Lower leg skin (tissue), 4 donors: ENCODE data around the gene ANGPT4. TPM values are rescaled to one million over a fixed set of nuclear protein-coding genes. Genes with fewer than 3 reads are reported as not detected.

Experiments used
- DNase-seq, 2 donors: peaks; one replicate each; pipeline ENCODE4 v3.0.0-alpha.2; 2019; ENCODE audit warnings: low spot score in 2 of 2
- H3K4me3 ChIP-seq: fragments of 200-600 bp; sonication (generic); 2 replicates; pipeline ENCODE4 v1.5.1; 2017; ENCODE audit warnings: mild to moderate bottlenecking, low read depth; ENCODE audit not compliant: poor library complexity, severe bottlenecking
- CTCF ChIP-seq, 3 donors: fragments of 450-650 bp; IDR thresholded peaks; one replicate each; pipeline ENCODE4 v1.5.1; 2016; ENCODE audit warnings: antibody characterized with exemption in 3 of 3, mild to moderate bottlenecking in 3 of 3, moderate library complexity in 2 of 3
- POLR2A ChIP-seq, 2 donors: fragments of 450-650 bp; IDR thresholded peaks; one replicate each; pipeline ENCODE4 v1.6.1; 2016 to 2017; ENCODE audit warnings: antibody characterized with exemption in 2 of 2, mild to moderate bottlenecking in 1 of 2, moderate library complexity in 1 of 2
- WGBS, 2 donors: methylation state at CpG; one replicate each; pipeline ENCODE4 v1.1.5; 2018; 5-methylcytosine and 5-hydroxymethylcytosine counted together
- intact Hi-C: fragments of 100-400 bp; cut with DNase I; formaldehyde crosslinking; loops from one replicate; pipeline ENCODE4 v1.15.0; 2023; ENCODE audit warnings: low total_unique reads
- total RNA-seq, 4 donors: library from RNA; depleted of rRNA; stranded (reverse); fragments of >200 nt; gene quantifications; one replicate each; pipeline ENCODE4 v1.1.0, GENCODE V29; 2016

The ANGPT4 gene
- total RNA-seq, 4 donors from 2014 or later, result 0.80 to 4.2 (median 1.7) TPM

GRCh38 chr20:839015-839414 is 77.1 kb downstream of the ANGPT4 start:
- WGBS, 2 donors, result 89 to 91% methylated on average over 5 of the region's 5 CpGs
- H3K4me3 ChIP-seq, result no peak overlapping the region
- TF ChIP-seq POLR2A (IDR thresholded peaks at IDR 0.05) (no peak), CTCF (IDR thresholded peaks at IDR 0.05) (no peak)
- no peak for DNase-seq
- intact Hi-C loops, result no loop called here

DNA sequence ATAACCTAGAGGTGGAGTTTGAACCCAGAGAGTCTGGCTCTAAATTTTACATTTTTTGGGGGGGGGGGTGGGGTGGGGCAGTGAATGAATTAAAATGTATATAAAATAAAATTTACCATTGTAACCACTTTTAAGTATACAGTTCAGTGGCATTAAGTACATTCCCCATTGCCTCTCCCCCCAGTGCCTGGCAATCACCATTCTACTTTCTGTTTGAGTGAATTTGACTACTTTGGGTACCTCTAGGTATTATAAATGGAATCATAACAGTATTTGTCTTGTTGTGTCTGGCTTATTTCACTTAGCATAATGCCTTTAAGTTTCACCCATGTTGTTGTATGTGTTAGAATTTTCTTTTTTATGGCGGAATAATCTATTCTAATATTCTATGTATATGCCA is 79.9 kb downstream of the ANGPT4 start:
- TF ChIP-seq CTCF (IDR thresholded peaks at IDR 0.05), result no peak
- TF ChIP-seq POLR2A (IDR thresholded peaks at IDR 0.05), result no peak
- 93 to 97% methylated on average over 1 of the region's 1 CpG for WGBS, 2 donors
- intact Hi-C loops, result no loop called here
- H3K4me3 ChIP-seq, result no peak overlapping the region
- no peak for DNase-seq

- 54 to 55% methylated on average over 2 of the region's 2 CpGs for WGBS, 2 donors
- no peak overlapping the region for H3K4me3 ChIP-seq
- TF ChIP-seq POLR2A (IDR thresholded peaks at IDR 0.05) (no peak), CTCF (IDR thresholded peaks at IDR 0.05) (no peak)
- no peak for DNase-seq
- intact Hi-C loops, result no loop called here
Measured at GRCh38 chr20:835608-836045, 80.5 kb downstream of the ANGPT4 start.

- intact Hi-C loops, result no loop called here
- no peak for DNase-seq
- TF ChIP-seq CTCF (IDR thresholded peaks at IDR 0.05), result no peak
- TF ChIP-seq POLR2A (IDR thresholded peaks at IDR 0.05), result no peak
- peak overlapping the region; percentile 70 for H3K4me3 ChIP-seq
- 7 to 9% methylated on average over 17 to 18 of the region's 18 CpGs for WGBS, 2 donors
Measured at GRCh38 chr20:834151-834746, 81.9 kb downstream of the ANGPT4 start.

GRCh38 chr20:833450-834150 is 82.5 kb downstream of the ANGPT4 start, which contains the start of gene FAM110A:
FAM110A (plus strand) TSS chr20:833715; CDS start chr20:844805, 11,090 bp downstream.
- peak within 1 kb of the TSS; percentile 70 for H3K4me3 ChIP-seq
- DNase-seq, result peak; percentile 95 to 99
- intact Hi-C loops, result no loop called here
- no peak for TF ChIP-seq POLR2A (IDR thresholded peaks at IDR 0.05)
- no peak for TF ChIP-seq CTCF (IDR thresholded peaks at IDR 0.05)
- WGBS, 2 donors, result 1% methylated on average over 32 to 49 of the region's 64 CpGs
